Measurements from ENCODE around the gene TBC1D30.

Gene TBC1D30

GRCh38 chr12:64909124-64909523, 84.7 kb downstream of the TBC1D30 start:
- POLR2A ChIA-PET (ENCODE audit: low non-redundant PET) = no interaction called here
- CTCF ChIA-PET = interaction anchor here (0.6 to 1.2 kb wide), 2 partner anchors 19 to 134 kb away, joined by 3 to 4 read pairs; no protein-coding TSS in a partner anchor
- no peak for TF ChIP-seq CTCF (conservative IDR thresholded peaks at IDR 0.05; ENCODE audit: low read depth)
- no peak overlapping the region for H3K27ac ChIP-seq
- no peak for DNase-seq (ENCODE audit: low spot score)

GRCh38 chr12:64911081-64911480, 86.6 kb downstream of the TBC1D30 start:
- POLR2A ChIA-PET (ENCODE audit: low non-redundant PET) = no interaction called here
- H3K27ac ChIP-seq = no peak overlapping the region
- CTCF ChIA-PET = no interaction called here
- DNase-seq (ENCODE audit: low spot score) = no peak
- TF ChIP-seq CTCF (conservative IDR thresholded peaks at IDR 0.05; ENCODE audit: low read depth) = no peak

- DNase-seq (ENCODE audit: low spot score) = no peak
- no peak overlapping the region for H3K27ac ChIP-seq
- CTCF ChIA-PET = no interaction called here
- no peak for TF ChIP-seq CTCF (conservative IDR thresholded peaks at IDR 0.05; ENCODE audit: low read depth)
- POLR2A ChIA-PET (ENCODE audit: low non-redundant PET) = no interaction called here
These were observed 87.5 kb downstream of the TBC1D30 start for GRCh38 chr12:64911912-64912311.

GRCh38 chr12:64912516-64913255, 88.2 kb downstream of the TBC1D30 start:
- no peak overlapping the region for H3K27ac ChIP-seq
- ChIA-PET POLR2A (ENCODE audit: low non-redundant PET) (no interaction called here), CTCF (no interaction called here)
- no peak for TF ChIP-seq CTCF (conservative IDR thresholded peaks at IDR 0.05; ENCODE audit: low read depth)
- DNase-seq (ENCODE audit: low spot score) = no peak

GRCh38 chr12:64915242-64915641, 90.8 kb downstream of the TBC1D30 start:
- no peak for DNase-seq (ENCODE audit: low spot score)
- CTCF ChIA-PET = interaction anchor here (0.6 kb wide), 1 partner anchor 198 kb away, joined by 3 read pairs; no protein-coding TSS in a partner anchor
- H3K27ac ChIP-seq = no peak overlapping the region
- POLR2A ChIA-PET (ENCODE audit: low non-redundant PET) = no interaction called here
- TF ChIP-seq CTCF (conservative IDR thresholded peaks at IDR 0.05; ENCODE audit: low read depth) = no peak

GRCh38 chr12:64916411-64917261, 92.2 kb downstream of the TBC1D30 start:
- POLR2A ChIA-PET (ENCODE audit: low non-redundant PET) = no interaction called here
- no peak for DNase-seq (ENCODE audit: low spot score)
- no peak for TF ChIP-seq CTCF (conservative IDR thresholded peaks at IDR 0.05; ENCODE audit: low read depth)
- no peak overlapping the region for H3K27ac ChIP-seq
- CTCF ChIA-PET = no interaction called here

Measured in RWPE1 (cell line).